Measurements from ENCODE around the gene IL17RB.

DNA sequence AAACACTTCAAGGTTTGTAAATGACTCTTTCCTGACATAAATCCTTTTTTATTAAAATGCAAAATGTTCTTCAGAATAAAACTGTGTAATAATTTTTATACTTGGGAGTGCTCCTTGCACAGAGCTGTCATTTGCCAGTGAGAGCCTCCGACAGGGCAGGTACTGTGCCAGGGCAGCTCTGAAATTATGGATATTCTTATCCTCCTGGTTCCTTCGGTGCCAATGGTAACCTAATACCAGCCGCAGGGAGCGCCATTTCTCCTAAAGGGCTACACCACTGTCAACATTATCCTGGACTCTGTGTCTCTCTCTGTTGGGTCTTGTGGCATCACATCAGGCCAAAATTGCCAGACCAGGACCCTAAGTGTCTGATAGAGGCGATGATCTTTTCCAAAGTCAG, 33.1 kb upstream of the IL17RB start:
- TF ChIP-seq, protein P1, sequence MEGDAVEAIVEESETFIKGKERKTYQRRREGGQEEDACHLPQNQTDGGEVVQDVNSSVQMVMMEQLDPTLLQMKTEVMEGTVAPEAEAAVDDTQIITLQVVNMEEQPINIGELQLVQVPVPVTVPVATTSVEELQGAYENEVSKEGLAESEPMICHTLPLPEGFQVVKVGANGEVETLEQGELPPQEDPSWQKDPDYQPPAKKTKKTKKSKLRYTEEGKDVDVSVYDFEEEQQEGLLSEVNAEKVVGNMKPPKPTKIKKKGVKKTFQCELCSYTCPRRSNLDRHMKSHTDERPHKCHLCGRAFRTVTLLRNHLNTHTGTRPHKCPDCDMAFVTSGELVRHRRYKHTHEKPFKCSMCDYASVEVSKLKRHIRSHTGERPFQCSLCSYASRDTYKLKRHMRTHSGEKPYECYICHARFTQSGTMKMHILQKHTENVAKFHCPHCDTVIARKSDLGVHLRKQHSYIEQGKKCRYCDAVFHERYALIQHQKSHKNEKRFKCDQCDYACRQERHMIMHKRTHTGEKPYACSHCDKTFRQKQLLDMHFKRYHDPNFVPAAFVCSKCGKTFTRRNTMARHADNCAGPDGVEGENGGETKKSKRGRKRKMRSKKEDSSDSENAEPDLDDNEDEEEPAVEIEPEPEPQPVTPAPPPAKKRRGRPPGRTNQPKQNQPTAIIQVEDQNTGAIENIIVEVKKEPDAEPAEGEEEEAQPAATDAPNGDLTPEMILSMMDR (IDR thresholded peaks at IDR 0.05): no peak
- no peak for TF ChIP-seq POLR2A (IDR thresholded peaks at IDR 0.05)
- TF ChIP-seq EP300 (IDR thresholded peaks at IDR 0.05): no peak

Data from ovary (tissue), 3 donors.